ENCODE data around the gene MAN2B2. TPM values are rescaled to one million over a fixed set of nuclear protein-coding genes. Genes with fewer than 3 reads are reported as not detected.

Gene MAN2B2
- total and polyA plus RNA-seq, 9 of the 15 experiments (the other 6 are each of a cell fraction or from before 2014, with no cell fraction given) = 0.21 to 8.8 (median 3.7) TPM

GRCh38 chr4:6634746-6635145 is 59.8 kb downstream of the MAN2B2 start:
- no peak for ATAC-seq
- POLR2A ChIA-PET = interaction anchor here (0.7 to 1.7 kb wide), 2 partner anchors 22 to 39 kb away, joined by 4 to 9 read pairs; a partner anchor contains a TSS
- CTCF ChIA-PET (ENCODE audit: low intra/inter-chr PET ratio) = no interaction called here

GRCh38 chr4:6639137-6639680 is 64.2 kb downstream of the MAN2B2 start:
- BruUV-seq (replicated peaks) = no TSS peak
- Histone ChIP-seq H3K4me3 (no peak overlapping the region), H3K27me3 (ENCODE audit: control insufficient read depth in 2 of 2, insufficient read depth in 2 of 2, low read length in 2 of 2) (no peaks in the 10 kb centered on the region), H3K9ac (ENCODE audit: insufficient read depth in 1 of 2, low read depth in 2 of 2, low read length in 2 of 2) (peak overlapping the region in 1 of 2 experiments; percentile 84; a peak in 2 of 4 replicates), H3K9me3 (replicated peaks; ENCODE audit: control insufficient read depth, insufficient read depth, low read depth, low read length) (no peaks in the 10 kb centered on the region; the same call in 1 of the 2 replicates), H3K36me3 (ENCODE audit: control insufficient read depth, insufficient read depth, low read length) (peaks cover 22% of the 10 kb centered on the region), H3K79me2 (ENCODE audit: control insufficient read depth, insufficient read depth, low read length) (peaks cover 42% of the 10 kb centered on the region), H3K4me2 (ENCODE audit: insufficient read depth, low read length) (peak overlapping the region; percentile 31), H4K20me1 (replicated peaks; ENCODE audit: control insufficient read depth, insufficient read depth, low read length) (peaks cover 27% of the 10 kb centered on the region), H2AFZ (ENCODE audit: low read depth, low read length) (peak overlapping the region; percentile 1), H3K9me1 (ENCODE audit: control insufficient read depth, insufficient read depth, low read length) (no peaks in the 10 kb centered on the region), H3K4me1 (replicated peaks in 1 of 2; ENCODE audit: control insufficient read depth in 2 of 2, insufficient read depth in 2 of 2, low read length in 2 of 2) (peaks cover 16 to 22% of the 10 kb centered on the region in 2 experiments), H3K27ac (ENCODE audit: extremely low read depth, low read depth, low read length) (no peak overlapping the region; the same call in 1 of the 3 replicates)
- intact Hi-C loops (cut with micrococcal nuclease) = no loop called here
- in situ Hi-C loops (cut with MboI) = no loop called here
- DNase-seq (ENCODE audit: extremely low read depth in 1 of 4, low spot score in 3 of 4) (no peak), FAIRE-seq (no peak), ATAC-seq (0 out of 3 replicates have a peak, but pooled peaks have one; percentile 3)
- TF ChIP-seq CHD2 (IDR thresholded peaks at IDR 0.05; ENCODE audit: low read depth, low read length) = no peak
- TF ChIP-seq REST (IDR thresholded peaks at IDR 0.05; ENCODE audit: borderline replicate concordance) = 0 out of 2 replicates have a peak, but pooled peaks have one; percentile 5
- TF ChIP-seq REST (CRISPR knock-in tag; IDR thresholded peaks at IDR 0.05; ENCODE audit: low read depth) = no peak
- ChIA-PET CTCF (ENCODE audit: low intra/inter-chr PET ratio) (no interaction called here), POLR2A (interaction anchor here (0.7 to 1.4 kb wide), 5 partner anchors 10 to 272 kb away, joined by 3 to 6 read pairs (median 4); a partner anchor contains a TSS)
- 73% methylated on average over 14 of the region's 14 CpGs for WGBS (ENCODE audit: insufficient coverage, low coverage, missing lambda C conversion rate)

More at GRCh38 chr4:6634746-6635145, 59.8 kb downstream of the MAN2B2 start:
- in situ Hi-C loops (cut with MboI) (no loop called here), intact Hi-C loops (cut with micrococcal nuclease) (no loop called here)
- Histone ChIP-seq H3K4me1 (replicated peaks in 1 of 2; ENCODE audit: control insufficient read depth in 2 of 2, insufficient read depth in 2 of 2, low read length in 2 of 2) (peaks cover 8 to 13% of the 10 kb centered on the region in 2 experiments), H3K27me3 (ENCODE audit: control insufficient read depth in 2 of 2, insufficient read depth in 2 of 2, low read length in 2 of 2) (no peaks in the 10 kb centered on the region), H3K79me2 (ENCODE audit: control insufficient read depth, insufficient read depth, low read length) (peaks cover 3% of the 10 kb centered on the region; the same call in 1 of the 3 replicates), H3K4me2 (ENCODE audit: insufficient read depth, low read length) (no peak overlapping the region), H3K4me3 (no peak overlapping the region), H2AFZ (ENCODE audit: low read depth, low read length) (no peak overlapping the region), H3K27ac (ENCODE audit: extremely low read depth, low read depth, low read length) (no peak overlapping the region), H3K36me3 (ENCODE audit: control insufficient read depth, insufficient read depth, low read length) (no peaks in the 10 kb centered on the region), H3K9me1 (ENCODE audit: control insufficient read depth, insufficient read depth, low read length) (no peaks in the 10 kb centered on the region), H4K20me1 (replicated peaks; ENCODE audit: control insufficient read depth, insufficient read depth, low read length) (no peaks in the 10 kb centered on the region), H3K9me3 (replicated peaks; ENCODE audit: control insufficient read depth, insufficient read depth, low read depth, low read length) (no peaks in the 10 kb centered on the region; the same call in 1 of the 2 replicates), H3K9ac (ENCODE audit: insufficient read depth in 1 of 2, low read depth in 2 of 2, low read length in 2 of 2) (no peak overlapping the region)
- TF ChIP-seq TCF7L2 (IDR thresholded peaks at IDR 0.05; ENCODE audit: low read depth, low read length) (no peak), ZNF316 (IDR thresholded peaks at IDR 0.05) (0 out of 2 replicates have a peak, but pooled peaks have one; percentile 2), ZNF239 (CRISPR knock-in tag; IDR thresholded peaks at IDR 0.05) (no peak)
- BruUV-seq (replicated peaks) = no TSS peak
- DNase-seq (ENCODE audit: extremely low read depth in 1 of 4, low spot score in 3 of 4) = no peak
- no peak for FAIRE-seq
- 67% methylated on average over 6 of the region's 9 CpGs for WGBS (ENCODE audit: insufficient coverage, low coverage, missing lambda C conversion rate)

All from K562 (cell line).